H1 (cell line): ENCODE measurements around the gene PRR5.

Experiments used
- ASH2L ChIP-seq: fragments of 200-600, 300-600 bp; sonication (generic); IDR thresholded peaks from one replicate; pipeline ENCODE4 v1.7.1; 2017; ENCODE audit warnings: low read length
- CHD2 ChIP-seq: IDR thresholded peaks from 2 replicates; pipeline ENCODE4 v1.6.1; 2012; ENCODE audit warnings: low read length, improper control_type of control experiment
- CREB1 ChIP-seq: IDR thresholded peaks from 2 replicates; pipeline ENCODE4 v1.6.1; 2012; ENCODE audit warnings: inconsistent platforms
- EGR1 ChIP-seq: IDR thresholded peaks from 2 replicates; pipeline ENCODE4 v1.6.1; 2011; ENCODE audit warnings: low read depth, low read length, borderline replicate concordance
- EP300 ChIP-seq, 2 experiments: IDR thresholded peaks; 1 replicate in 1 of 2; 2 replicates in 1 of 2; pipeline ENCODE4 v1.6.1; 2011 to 2012; ENCODE audit warnings: low read depth in 2 of 2, low read length in 2 of 2, mild to moderate bottlenecking in 2 of 2, borderline replicate concordance in 1 of 2, inconsistent platforms in 1 of 2, moderate library complexity in 1 of 2
- EZH2 ChIP-seq: fragments of 200-600 bp; sonication (generic); IDR thresholded peaks from 2 replicates; pipeline ENCODE4 v1.7.1; 2012; ENCODE audit warnings: low read depth, mild to moderate bottlenecking, moderate library complexity, low read length, inconsistent platforms; ENCODE audit not compliant: severe bottlenecking
- POLR2A ChIP-seq, 2 experiments: IDR thresholded peaks; 1 replicate in 1 of 2; 2 replicates in 1 of 2; pipeline ENCODE4 v1.6.1; 2011; ENCODE audit warnings: low read depth in 2 of 2, low read length in 2 of 2, mild to moderate bottlenecking in 2 of 2; ENCODE audit errors: control extremely low read depth in 1 of 2
- SAP30 ChIP-seq: fragments of 300-600 bp; sonication (generic); IDR thresholded peaks from 2 replicates; pipeline ENCODE4 v1.7.1; 2012; ENCODE audit warnings: low read length, moderate library complexity, mild to moderate bottlenecking, inconsistent platforms; ENCODE audit not compliant: insufficient read depth, insufficient replicate concordance
- SIN3A ChIP-seq, 2 experiments: IDR thresholded peaks in 1 of 2; conservative IDR thresholded peaks in 1 of 2; 2 replicates each; pipeline ENCODE4 v1.6.1; 2011 to 2012; ENCODE audit warnings: low read length in 2 of 2, improper control_type of control experiment in 1 of 2, low read depth in 1 of 2, mild to moderate bottlenecking in 1 of 2
- SRF ChIP-seq: IDR thresholded peaks from 2 replicates; pipeline ENCODE4 v1.6.1; 2011; ENCODE audit warnings: mild to moderate bottlenecking, low read depth, low read length, moderate library complexity
- TAF1 ChIP-seq: IDR thresholded peaks from 2 replicates; pipeline ENCODE4 v1.6.1; 2011; ENCODE audit warnings: mild to moderate bottlenecking, low read depth, low read length
- TBP ChIP-seq: IDR thresholded peaks from 2 replicates; pipeline ENCODE4 v1.6.1; 2011; ENCODE audit warnings: low read depth, low read length, improper control_type of control experiment
- TCF12 ChIP-seq: IDR thresholded peaks from 2 replicates; pipeline ENCODE4 v1.6.1; 2011; ENCODE audit warnings: low read depth, mild to moderate bottlenecking, low read length
- TF ChIP-seq, protein P1 (sequence below), 3 experiments: IDR thresholded peaks; 1 replicate in 2 of 3; 2 replicates in 1 of 3; pipeline versions ENCODE4 v1.5.1 to v1.6.1; 2011; ENCODE audit warnings: low read length in 3 of 3, mild to moderate bottlenecking in 3 of 3, inconsistent platforms in 2 of 3, low read depth in 1 of 3, moderate library complexity in 1 of 3; ENCODE audit not compliant: insufficient read depth in 1 of 3; ENCODE audit errors: control extremely low read depth in 1 of 3

DNA sequence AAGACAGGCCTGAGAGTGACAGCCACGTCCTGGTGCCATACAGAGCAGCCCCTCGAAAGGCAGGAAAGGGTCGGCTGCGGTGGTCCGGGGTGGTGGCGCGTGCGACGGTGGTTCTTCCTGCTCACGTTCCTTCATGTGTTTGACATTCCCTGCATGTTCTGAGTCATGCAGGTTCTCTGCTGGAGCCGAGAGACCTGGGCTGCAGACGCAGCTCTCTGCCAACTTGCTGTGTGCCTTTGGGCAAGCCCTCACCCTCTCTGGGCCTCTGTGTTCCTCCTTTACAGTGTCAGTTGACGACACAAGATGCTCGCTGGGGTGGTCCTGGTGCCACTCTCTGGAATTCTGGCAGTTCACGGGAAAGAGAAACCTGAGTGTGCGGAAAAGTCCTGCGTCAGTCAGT is 62.4 kb downstream of the PRR5 start:
- TF ChIP-seq, protein P1, sequence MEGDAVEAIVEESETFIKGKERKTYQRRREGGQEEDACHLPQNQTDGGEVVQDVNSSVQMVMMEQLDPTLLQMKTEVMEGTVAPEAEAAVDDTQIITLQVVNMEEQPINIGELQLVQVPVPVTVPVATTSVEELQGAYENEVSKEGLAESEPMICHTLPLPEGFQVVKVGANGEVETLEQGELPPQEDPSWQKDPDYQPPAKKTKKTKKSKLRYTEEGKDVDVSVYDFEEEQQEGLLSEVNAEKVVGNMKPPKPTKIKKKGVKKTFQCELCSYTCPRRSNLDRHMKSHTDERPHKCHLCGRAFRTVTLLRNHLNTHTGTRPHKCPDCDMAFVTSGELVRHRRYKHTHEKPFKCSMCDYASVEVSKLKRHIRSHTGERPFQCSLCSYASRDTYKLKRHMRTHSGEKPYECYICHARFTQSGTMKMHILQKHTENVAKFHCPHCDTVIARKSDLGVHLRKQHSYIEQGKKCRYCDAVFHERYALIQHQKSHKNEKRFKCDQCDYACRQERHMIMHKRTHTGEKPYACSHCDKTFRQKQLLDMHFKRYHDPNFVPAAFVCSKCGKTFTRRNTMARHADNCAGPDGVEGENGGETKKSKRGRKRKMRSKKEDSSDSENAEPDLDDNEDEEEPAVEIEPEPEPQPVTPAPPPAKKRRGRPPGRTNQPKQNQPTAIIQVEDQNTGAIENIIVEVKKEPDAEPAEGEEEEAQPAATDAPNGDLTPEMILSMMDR (IDR thresholded peaks at IDR 0.05; ENCODE audit: control extremely low read depth in 1 of 3, insufficient read depth in 1 of 3, low read depth in 1 of 3, low read length in 3 of 3), result no peak
- TF ChIP-seq EZH2, result no peak
- no peak for TF ChIP-seq ASH2L
- no peak for TF ChIP-seq SRF
- no peak for TF ChIP-seq EP300 (IDR thresholded peaks at IDR 0.05; ENCODE audit: borderline replicate concordance in 1 of 2, low read depth in 2 of 2, low read length in 2 of 2)
- no peak for TF ChIP-seq TBP
- no peak for TF ChIP-seq POLR2A (IDR thresholded peaks at IDR 0.05; ENCODE audit: control extremely low read depth in 1 of 2, low read depth in 2 of 2, low read length in 2 of 2)
- TF ChIP-seq TCF12, result no peak
- TF ChIP-seq EGR1, result no peak
- TF ChIP-seq TAF1, result no peak
- no peak for TF ChIP-seq CHD2
- no peak for TF ChIP-seq SIN3A (conservative IDR thresholded peaks at IDR 0.05 in 1 of 2, IDR thresholded peaks at IDR 0.05 in 1 of 2; ENCODE audit: low read depth in 1 of 2, low read length in 2 of 2)
- no peak for TF ChIP-seq SAP30
- no peak for TF ChIP-seq CREB1
